ENCODE results near the gene DCN.

The DCN gene

DNA sequence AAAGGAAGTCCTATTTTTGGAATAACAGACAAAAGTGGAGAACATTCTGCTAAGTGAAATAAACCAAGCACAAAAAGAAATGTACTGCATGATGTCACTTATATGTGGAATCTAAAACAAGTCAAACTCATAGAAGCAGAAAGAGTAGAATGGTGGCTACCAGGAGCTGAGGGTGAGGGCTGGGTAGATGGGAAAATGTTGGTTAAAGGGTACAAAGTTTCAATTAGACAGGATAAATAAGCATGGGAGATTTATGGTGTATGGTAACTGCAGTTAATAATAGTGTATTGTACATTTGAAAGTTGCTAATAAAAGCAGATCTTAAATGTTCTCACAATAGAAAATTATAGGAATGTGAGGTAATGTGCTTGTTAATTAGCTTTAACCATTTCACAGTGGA, 84.2 kb downstream of the DCN start:
- peak; percentile 14 for DNase-seq

DNA sequence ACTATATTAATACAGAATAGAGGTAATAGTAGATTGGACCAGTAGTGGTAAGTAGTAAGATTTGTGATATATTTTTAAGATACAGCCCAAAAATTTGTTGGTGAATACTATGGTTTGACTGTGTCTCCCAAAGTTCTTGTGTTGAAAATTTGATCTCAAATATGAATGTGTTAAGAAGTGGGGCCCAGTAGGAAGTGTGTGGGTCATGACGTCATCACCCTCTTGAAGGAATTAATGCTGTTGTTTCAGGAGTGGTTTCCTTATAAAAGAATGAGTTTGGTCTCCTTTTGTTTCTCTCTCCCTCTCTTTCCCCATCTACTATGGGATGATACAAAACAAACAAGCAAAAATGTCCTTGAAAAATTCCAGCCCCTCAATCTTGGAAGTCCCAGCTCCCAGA, 87.7 kb downstream of the DCN start:
- no peak for DNase-seq

DNA sequence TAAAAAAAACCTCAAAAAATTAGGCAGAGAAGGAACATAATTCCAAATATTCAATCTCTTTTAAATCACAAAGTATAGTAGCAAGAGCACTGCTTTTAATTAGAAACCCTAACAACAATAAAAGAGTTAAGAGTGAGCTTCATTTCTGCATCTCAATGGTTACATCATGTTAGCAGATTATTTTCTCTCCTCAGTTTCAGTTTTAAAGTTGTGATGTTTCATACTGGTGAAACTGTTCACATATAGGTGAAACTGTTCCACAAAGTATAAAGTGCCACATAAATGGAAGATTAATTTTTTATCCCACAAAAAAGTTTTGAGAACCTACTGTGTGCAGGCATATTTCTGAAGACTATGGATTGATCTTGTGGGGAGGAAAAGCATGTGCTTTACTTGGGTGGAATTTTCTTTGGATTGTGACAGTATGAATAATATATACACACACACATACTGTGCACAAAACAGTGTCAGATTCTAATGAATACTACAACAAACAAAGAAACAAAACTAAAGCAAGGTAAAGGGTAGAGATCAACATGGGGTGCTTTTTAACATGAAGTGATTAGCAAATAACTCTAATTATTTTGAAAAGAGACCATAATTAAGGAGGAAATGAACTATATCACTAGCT, 88.5 kb downstream of the DCN start:
- DNase-seq, result peak; percentile 28

DNA sequence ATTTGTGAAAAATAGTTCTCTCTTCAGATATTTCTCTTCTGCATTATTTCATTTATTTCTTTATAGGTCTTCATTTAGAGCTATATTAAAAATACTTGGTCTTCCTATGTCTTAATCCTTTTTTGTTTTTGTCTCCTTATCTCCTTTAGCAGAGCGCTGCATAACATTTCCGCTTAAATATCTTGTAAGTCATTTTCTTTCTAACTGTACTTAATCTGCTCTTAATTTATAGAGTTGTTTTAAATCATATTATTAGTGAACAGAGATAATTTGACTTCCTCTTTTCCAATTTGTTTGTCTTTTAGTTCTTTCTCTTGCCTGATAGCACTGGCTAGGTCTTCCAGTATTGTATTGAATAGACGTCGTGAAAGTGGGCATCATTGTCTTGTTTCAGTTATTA, 89.3 kb downstream of the DCN start:
- no peak for DNase-seq

DNA sequence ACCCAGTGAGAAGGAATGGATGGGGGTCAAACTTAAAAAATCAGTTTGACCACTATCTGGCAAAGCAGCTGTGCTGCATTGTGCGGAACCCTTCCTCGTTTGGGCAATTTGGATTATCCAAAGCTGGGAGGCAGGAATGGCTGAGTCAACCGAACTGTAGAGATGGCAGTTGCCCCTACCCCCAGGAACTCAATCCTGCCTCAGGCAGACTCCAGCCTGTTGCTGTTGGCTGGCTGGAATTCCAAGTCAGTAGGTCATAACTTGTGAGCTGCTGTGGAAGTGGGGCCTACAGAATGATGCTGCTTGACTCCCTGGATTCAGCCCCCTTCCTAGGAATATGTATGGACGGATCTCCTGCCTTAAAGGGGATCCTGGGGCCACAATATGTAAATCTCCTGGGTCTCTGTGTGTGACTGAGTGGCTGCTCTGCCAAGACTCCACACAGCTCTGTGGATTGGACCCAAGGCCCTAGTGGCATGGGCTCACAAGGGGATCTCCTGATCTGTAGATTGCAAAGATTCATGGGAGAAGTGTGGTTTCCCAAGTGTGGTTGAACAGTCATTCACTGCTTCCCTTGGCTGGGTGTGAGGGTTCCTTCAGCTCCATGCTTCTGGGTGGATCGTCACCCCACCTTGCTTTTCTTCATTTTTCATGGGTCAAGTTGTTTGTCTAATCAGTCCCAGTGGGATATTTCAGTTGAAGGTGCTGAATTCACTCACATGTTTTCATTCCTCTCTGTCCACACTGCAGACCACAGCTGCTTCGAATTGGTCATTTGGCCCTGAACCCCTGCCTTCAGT, 90.5 kb downstream of the DCN start:
- DNase-seq, result no peak

Data from OCI-M1 (cell line).